ENCODE measurements around the gene METTL2A.
"Not testable (repeated sequence)": the region's sequence is repeated elsewhere in the genome, so short reads cannot be mapped to it uniquely, and the experiment has no call there.

The METTL2A gene

GRCh38 chr17:62473030-62473982, 49.6 kb downstream of the METTL2A start:
- DNase-seq: peak in 1 of 2 experiments; percentile 29

- DNase-seq: not testable (repeated sequence)
Observed at GRCh38 chr17:62477111-62477510, 53.4 kb downstream of the METTL2A start.

- DNase-seq: peak in 1 of 2 experiments; percentile 28
Observed at GRCh38 chr17:62477718-62478408, 54.2 kb downstream of the METTL2A start.

GRCh38 chr17:62478424-62478879, 54.8 kb downstream of the METTL2A start, which contains the start of gene TLK2:
TSS of gene TLK2 (plus strand) at chr17:62478825. CDS start at chr17:62481126, 2,301 bp downstream.
- peak; percentile 72 to 88 for DNase-seq

GRCh38 chr17:62478880-62479638, 55.4 kb downstream of the METTL2A start:
- DNase-seq: not testable (repeated sequence)

- DNase-seq: not testable (repeated sequence)
Observed at GRCh38 chr17:62479639-62480258, 56.1 kb downstream of the METTL2A start.

GRCh38 chr17:62482553-62482952, 58.9 kb downstream of the METTL2A start:
- DNase-seq: not testable (repeated sequence)

GRCh38 chr17:62490990-62491389, 67.3 kb downstream of the METTL2A start:
- not testable (repeated sequence) for DNase-seq

GRCh38 chr17:62493049-62493655, 69.5 kb downstream of the METTL2A start:
- not testable (repeated sequence) for DNase-seq

GRCh38 chr17:62494073-62494472, 70.4 kb downstream of the METTL2A start:
- not testable (repeated sequence) for DNase-seq

GRCh38 chr17:62496344-62496743, 72.6 kb downstream of the METTL2A start:
- DNase-seq: not testable (repeated sequence)

- DNase-seq: not testable (repeated sequence)
Observed at GRCh38 chr17:62498796-62499195, 75.1 kb downstream of the METTL2A start.
